HG03039 (cell line): ENCODE results near the gene CYSLTR2.
"Not testable (repeated sequence)": the region's sequence is repeated elsewhere in the genome, so short reads cannot be mapped to it uniquely, and the experiment has no call there.

Experiments used
- ATAC-seq: cut with Tn5 transposase; IDR thresholded peaks from one replicate; pipeline ENCODE4 v1.9.1; 2021; ENCODE audit warnings: mild to moderate bottlenecking, moderate library complexity; ENCODE audit not compliant: unreplicated experiment

Gene CYSLTR2

DNA sequence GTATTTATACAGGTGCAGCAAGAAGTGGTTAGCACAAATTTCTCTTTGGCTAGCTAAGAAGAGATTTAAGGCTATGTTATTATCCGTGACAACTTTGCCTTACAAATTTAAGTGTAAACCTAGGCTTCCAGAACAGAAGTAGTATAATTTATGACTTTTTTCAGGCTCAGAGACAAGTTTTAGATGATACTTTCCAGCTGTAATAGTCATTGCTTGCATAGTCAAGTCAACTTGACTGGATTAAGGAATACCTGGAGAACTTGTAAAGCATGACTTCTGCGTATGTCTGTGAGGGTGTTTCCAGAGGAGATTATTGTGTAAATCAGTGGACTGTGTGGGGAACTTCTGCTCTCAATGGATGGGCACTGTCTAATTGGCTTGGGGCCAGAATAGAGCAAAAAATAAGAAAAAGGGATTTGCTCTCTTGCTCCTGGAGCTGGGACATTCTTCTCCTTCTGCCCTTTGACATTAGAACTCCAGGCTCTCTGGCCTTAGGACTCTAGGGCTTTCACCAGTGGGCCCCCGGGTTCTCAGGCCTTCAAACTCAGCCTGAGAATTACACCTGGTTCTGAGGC is 33.0 kb downstream of the CYSLTR2 start:
- ATAC-seq = no peak

GRCh38 chr13:48687249-48687648 is 33.5 kb downstream of the CYSLTR2 start:
- ATAC-seq = no peak

DNA sequence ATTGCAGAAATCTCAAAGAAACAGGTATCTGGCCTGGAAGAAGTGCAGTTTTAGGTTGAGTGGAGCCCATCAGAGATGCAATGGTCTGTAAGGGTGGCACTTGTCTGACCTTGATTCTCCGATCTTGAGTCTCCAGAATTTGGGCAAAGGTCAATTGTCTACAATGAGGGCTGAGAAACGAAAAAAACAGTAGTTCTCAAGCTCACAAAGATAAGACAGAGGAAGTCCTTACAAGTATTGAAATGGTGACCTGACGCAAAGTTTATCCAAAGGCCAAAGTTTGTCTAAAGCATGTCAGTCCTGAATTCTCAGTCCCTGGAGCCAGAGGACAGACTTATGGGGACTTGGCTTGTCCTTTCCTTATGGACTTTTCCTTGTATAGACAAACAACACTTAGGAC is 40.3 kb downstream of the CYSLTR2 start:
- no peak for ATAC-seq

DNA sequence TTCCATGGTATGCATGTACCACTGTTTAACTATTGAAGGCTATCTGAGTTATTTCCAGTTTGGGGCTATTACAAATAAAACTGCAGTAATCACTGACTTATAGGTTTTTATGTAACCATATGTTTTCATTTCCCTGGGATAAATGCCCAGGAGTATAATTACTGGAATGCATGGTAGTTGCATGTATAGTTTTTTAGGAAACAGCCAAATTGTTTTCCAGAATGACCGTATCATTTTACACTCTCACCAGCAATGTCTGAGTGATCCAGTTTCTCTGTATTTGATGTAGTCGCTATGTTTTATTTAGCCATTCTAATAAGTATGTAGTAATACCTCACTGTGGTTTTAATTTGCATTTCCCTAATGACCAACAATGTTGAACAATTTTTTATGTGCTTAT is 42.0 kb downstream of the CYSLTR2 start:
- no peak for ATAC-seq

DNA sequence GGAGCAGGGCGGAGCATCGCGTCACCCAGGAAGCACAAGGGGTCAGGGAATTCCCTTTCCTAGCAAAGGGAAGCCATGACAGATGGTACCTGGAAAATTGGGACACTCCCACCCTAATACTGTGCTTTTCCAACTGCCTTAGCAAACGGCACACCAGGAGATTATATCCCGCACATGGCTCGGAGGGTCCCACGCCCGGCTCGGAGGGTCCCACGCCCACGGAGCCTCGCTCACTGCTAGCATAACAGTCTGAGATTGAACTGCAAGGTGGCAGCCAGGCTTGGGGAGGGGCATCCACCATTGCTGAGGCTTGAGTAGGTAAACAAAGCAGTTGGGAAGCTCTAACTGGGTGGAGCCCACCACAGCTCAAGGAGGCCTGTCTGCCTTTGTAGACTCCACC is 42.9 kb downstream of the CYSLTR2 start:
- ATAC-seq = not testable (repeated sequence)

- no peak for ATAC-seq
These were observed 53.7 kb downstream of the CYSLTR2 start for GRCh38 chr13:48707405-48707804.

DNA sequence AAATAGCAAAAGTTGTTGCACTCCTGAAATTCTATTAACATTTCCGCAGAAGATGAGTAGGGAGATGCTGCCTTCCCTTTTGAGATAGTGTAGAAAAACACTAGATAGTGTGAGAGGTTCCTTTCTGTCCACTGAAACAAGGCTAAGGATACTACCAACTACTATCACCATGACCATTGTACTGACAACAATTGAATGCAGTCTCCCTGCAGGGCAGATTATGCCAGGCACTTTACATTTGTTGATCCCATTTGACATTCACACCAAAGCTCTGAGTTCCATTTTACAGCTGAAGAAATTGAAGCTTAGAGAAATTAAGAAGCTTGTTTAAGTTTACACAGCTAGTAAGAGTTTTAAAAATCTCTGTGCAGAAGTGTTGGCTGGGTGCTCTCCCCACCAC is 55.0 kb downstream of the CYSLTR2 start:
- no peak for ATAC-seq

DNA sequence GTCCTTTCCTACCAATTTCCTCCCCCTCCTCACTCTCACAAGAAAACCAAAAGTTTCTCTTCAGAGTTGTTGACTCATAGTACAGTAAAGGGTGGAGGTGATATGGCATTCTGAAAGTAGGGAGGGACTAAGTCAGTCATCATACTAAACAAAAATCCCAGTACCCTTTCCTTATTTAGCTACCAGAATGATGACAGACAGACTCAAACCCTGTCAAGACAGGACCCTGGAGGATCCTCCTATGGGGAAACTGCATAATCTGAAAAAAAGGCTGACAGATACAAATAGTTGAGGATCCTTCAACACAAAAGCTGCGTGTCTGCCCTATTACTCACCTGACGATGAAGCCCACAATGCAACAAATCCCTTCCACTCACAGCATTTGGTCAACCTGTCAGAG is 55.5 kb downstream of the CYSLTR2 start:
- no peak for ATAC-seq

DNA sequence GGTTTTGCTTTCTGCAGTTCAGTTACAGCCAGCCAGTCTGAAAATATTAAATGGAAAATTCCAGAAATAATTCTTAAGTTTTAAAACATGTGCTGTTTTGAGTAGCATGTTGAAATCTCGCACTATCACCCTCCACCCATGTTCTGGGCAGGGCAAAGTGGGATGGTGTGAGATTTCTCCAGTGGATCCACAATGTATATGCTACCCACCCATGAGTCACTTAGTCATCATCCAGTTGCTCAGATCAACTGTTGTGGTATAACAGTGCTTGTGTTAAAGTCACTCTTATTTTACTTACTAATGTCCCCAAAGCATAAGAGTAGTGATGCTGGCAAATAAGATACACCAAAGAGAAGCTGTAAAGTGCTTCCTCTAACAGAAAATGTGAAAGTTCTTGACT is 56.4 kb downstream of the CYSLTR2 start:
- no peak for ATAC-seq

- ATAC-seq = no peak
These were observed 58.4 kb downstream of the CYSLTR2 start for GRCh38 chr13:48712141-48712540.

DNA sequence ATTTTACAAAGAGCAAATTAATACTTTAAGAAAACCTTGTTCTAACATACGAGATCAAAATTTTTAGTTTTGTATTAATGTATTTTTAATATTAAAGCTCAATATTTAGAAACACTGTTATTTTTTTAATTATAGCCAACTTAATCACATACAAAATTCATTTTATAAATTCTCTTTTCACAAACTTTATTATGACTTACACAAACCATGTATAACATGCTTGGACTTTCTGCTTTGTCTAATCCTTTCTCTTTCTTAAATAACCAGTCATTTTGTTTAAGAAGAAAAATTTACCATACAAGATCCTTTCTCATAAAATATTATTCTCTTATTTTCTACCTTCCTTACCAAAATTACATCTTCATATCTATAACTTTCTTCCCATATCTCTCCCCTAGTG is 62.2 kb downstream of the CYSLTR2 start:
- ATAC-seq = no peak

- ATAC-seq = no peak
These were observed 66.9 kb downstream of the CYSLTR2 start for GRCh38 chr13:48720621-48721020.

DNA sequence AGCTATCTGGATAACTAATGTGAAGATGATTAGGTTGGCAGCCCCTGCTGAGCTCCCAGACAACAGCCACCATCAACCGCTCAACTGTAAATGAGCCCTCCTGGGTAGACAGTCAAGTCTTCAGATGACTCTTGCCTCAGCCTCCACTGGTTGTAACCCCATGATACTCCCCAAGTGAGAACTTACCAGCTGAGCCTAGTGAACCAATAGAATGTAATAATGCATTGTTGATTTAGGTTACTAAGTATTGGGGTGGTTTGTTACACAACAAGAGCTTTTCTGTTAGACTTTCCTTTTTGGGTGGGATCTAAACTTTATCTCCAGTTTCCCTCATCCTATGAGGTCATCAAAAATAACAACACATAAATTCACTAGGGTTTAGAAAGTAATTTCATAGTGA is 69.4 kb downstream of the CYSLTR2 start:
- no peak for ATAC-seq

DNA sequence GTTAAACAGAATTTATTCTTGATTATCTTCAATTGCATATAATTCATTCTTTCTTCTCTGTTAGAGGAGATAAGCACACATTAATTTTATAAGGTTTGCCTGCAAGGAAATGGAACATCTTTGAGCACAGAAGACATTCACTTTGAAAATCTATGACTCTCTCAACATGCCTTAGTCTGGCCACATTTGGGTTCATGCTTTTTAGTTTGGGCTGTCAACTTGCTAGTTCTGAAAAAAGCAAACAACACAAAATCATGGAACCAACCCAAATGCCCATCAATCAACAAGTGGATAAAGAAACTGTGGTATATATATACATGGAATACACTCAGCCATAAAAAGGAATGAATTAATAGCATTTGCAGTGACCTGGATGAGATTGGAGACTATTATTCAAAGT is 71.5 kb downstream of the CYSLTR2 start:
- no peak for ATAC-seq

DNA sequence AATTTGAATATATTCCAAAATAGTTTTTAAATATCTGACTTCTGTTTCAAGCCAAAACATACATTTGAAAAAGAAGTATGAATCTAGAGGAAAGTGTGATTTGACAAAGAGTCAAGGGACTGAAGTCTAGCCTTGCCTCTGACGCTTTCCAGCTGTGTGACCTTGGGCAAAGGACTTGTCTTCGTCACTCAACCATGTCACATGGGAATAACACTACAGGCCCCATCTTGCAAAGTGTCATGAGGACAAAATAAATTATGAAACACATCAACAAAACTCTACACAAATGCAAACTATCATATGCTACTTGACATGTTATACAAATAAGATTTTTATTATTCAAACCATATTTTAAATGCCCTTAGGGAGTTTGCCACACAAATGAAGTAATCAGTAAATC is 73.0 kb downstream of the CYSLTR2 start:
- ATAC-seq = no peak

DNA sequence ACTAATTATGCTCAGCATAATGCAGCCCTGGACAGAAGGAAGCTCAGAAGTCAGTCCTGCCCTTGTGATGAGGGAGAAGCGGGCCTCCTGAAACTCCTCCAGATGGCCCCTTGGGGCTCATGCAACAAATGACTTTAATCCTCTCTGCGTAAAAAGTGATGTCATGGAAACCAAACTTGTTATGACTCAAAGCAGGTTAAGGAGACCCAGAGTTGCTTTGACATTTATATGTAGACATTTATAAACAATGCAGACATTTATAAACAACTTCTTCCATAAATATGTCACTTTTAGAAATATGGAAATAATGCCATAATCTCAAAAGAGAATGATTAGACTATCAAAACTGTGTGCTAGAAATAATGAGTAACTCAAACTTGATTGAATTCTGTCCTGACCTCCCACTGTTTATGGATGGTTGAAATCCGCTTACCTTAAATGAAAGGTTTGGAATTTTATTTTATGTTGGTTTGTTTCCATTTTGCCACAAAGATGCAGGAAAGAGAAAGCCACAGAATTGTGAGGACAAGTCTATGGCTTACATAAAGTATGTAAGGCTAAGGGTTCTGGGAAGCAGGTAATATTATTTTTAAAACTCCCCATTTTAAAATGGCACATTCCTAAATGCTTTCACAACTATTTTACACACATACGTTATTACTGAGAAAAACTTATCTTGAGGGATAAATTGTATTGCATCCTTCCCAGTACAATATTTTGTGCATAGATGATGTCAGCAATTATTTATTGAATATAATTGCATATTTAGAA is 73.7 kb downstream of the CYSLTR2 start:
- no peak for ATAC-seq

- ATAC-seq = no peak
These were observed 74.5 kb downstream of the CYSLTR2 start for GRCh38 chr13:48728226-48728625.

- ATAC-seq = no peak
These were observed 75.1 kb downstream of the CYSLTR2 start for GRCh38 chr13:48728876-48729275.

DNA sequence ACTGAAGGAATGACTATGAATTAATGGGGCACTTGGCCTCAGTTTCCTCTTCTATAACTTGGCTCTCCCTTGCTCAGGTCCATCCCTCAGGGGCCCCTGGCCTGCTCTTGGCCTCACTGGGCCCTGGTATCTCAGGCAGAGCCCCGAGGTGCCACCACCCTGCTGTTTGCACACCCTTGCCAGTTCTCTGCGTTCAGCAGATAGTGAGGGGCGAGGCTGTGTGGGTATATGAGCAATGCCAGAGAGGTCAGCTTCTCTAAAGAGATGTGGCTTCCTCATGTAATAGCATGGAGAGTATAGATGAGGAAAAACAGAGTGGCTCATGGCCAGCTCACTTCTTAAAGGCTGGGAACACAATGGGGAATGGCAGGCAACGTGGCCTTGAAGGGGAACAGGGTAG is 76.1 kb downstream of the CYSLTR2 start:
- ATAC-seq = no peak

- ATAC-seq = no peak
These were observed 77.4 kb downstream of the CYSLTR2 start for GRCh38 chr13:48731001-48731658.

DNA sequence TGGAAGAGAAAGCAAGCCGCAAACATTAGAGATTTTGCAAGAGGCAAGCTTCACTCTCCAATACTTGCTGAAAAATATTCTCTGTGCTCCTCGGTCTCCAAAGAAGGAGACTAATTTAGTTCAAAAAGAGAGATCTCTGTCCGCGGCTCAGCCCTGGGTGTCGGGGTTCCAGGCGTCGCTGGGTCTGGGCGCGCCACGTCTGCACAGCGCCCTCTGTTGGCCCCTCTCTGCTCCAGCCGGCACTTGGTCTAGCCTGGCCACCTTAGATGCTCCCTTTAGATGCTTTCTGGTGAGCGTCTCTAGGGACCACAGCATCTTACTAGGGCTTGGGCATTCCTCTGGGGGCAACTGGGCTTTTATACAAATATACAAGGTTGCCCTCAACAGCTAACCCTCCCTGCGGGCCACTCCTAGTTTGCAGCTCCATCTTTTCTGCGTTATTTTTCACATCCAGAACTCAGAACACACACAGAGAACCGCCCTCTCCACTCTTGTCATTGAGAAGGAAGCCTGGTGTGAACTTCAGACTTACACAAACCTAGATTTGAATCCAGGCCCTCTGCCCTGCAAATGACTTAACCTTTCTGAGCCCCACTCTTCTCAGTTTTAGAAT is 78.3 kb downstream of the CYSLTR2 start:
- no peak for ATAC-seq
